Osteoblast (primary cell): Measurements from ENCODE around the gene PIK3IP1. TPM values are rescaled to one million over a fixed set of nuclear protein-coding genes. Genes with fewer than 3 reads are reported as not detected.

Experiments used
- DNase-seq: peaks from one replicate; pipeline ENCODE4 v3.0.0; 2011; ENCODE audit warnings: low spot score, mixed read lengths; ENCODE audit not compliant: insufficient read length; ENCODE audit errors: missing footprints
- H2AFZ ChIP-seq: 2 replicates; pipeline ENCODE4 v1.6.0; 2011; ENCODE audit warnings: mild to moderate bottlenecking, low read length
- H3K27ac ChIP-seq: 2 replicates; pipeline ENCODE4 v1.5.1; 2011; ENCODE audit warnings: mild to moderate bottlenecking, low read depth, low read length, moderate library complexity
- H3K27me3 ChIP-seq: 2 replicates; pipeline ENCODE4 v1.6.0; 2012; ENCODE audit warnings: mild to moderate bottlenecking, control low read depth, inconsistent platforms, low read length, moderate library complexity; ENCODE audit not compliant: insufficient read depth
- H3K36me3 ChIP-seq: 2 replicates; pipeline ENCODE4 v1.5.1; 2011; ENCODE audit warnings: mild to moderate bottlenecking, low read length, control low read depth, moderate library complexity; ENCODE audit not compliant: insufficient read depth
- H3K4me1 ChIP-seq: 2 replicates; pipeline ENCODE4 v1.5.1; 2011; ENCODE audit warnings: mild to moderate bottlenecking, low read length, control low read depth, moderate library complexity; ENCODE audit not compliant: insufficient read depth
- H3K4me2 ChIP-seq: 2 replicates; pipeline ENCODE4 v1.6.0; 2011; ENCODE audit warnings: mild to moderate bottlenecking, low read length; ENCODE audit not compliant: insufficient read depth
- H3K4me3 ChIP-seq: fragments of 200-600 bp; sonication (generic); 3 replicates; pipeline ENCODE4 v1.5.1; 2012; ENCODE audit warnings: mild to moderate bottlenecking, low read length, inconsistent platforms; ENCODE audit not compliant: insufficient read depth
- H3K79me2 ChIP-seq: 2 replicates; pipeline ENCODE4 v1.6.0; 2012; ENCODE audit warnings: mild to moderate bottlenecking, low read length, control low read depth, inconsistent platforms; ENCODE audit not compliant: insufficient read depth
- H3K9me3 ChIP-seq: 2 replicates; pipeline ENCODE4 v1.5.1; 2011; ENCODE audit warnings: low read depth, low read length, control low read depth
- H4K20me1 ChIP-seq: 2 replicates; pipeline ENCODE4 v1.6.0; 2012; ENCODE audit warnings: mild to moderate bottlenecking, low read length, control low read depth; ENCODE audit not compliant: insufficient read depth
- CTCF ChIP-seq: IDR thresholded peaks from 2 replicates; pipeline ENCODE4 v1.5.1; 2011; ENCODE audit warnings: mild to moderate bottlenecking, low read depth, low read length, moderate library complexity; ENCODE audit errors: extremely low read depth
- total RNA-seq: library from RNA; depleted of rRNA; stranded (reverse); fragments of >200 nt; gene quantifications from 2 replicates; pipeline ENCODE4 v1.2.3, GENCODE V29; 2012

The PIK3IP1 gene
- total RNA-seq, 1 donor, result 31.5 TPM

GRCh38 chr22:31290494-31291471 lies 1.5 kb downstream of the PIK3IP1 start:
- Histone ChIP-seq H3K9me3 (no peaks in the 10 kb centered on the region), H3K79me2 (no peaks in the 10 kb centered on the region), H2AFZ (peak overlapping the region; percentile 96), H4K20me1 (no peaks in the 10 kb centered on the region), H3K4me1 (peaks cover 22% of the 10 kb centered on the region), H3K27ac (peak overlapping the region; percentile 70), H3K27me3 (no peaks in the 10 kb centered on the region), H3K4me2 (peak overlapping the region; percentile 100), H3K4me3 (peak overlapping the region; percentile 77), H3K36me3 (peaks cover 7% of the 10 kb centered on the region)
- no peak for TF ChIP-seq CTCF
- peak; percentile 99 for DNase-seq

GRCh38 chr22:31289344-31289743 lies 2.9 kb downstream of the PIK3IP1 start:
- no peak overlapping the region for H3K27ac ChIP-seq
- no peak overlapping the region for H2AFZ ChIP-seq
- no peaks in the 10 kb centered on the region for H4K20me1 ChIP-seq
- no peak for DNase-seq
- peaks cover 19% of the 10 kb centered on the region for H3K4me1 ChIP-seq
- H3K4me3 ChIP-seq, result no peak overlapping the region
- TF ChIP-seq CTCF, result no peak
- no peak overlapping the region for H3K4me2 ChIP-seq
- no peaks in the 10 kb centered on the region for H3K9me3 ChIP-seq
- no peaks in the 10 kb centered on the region for H3K79me2 ChIP-seq
- H3K27me3 ChIP-seq, result no peaks in the 10 kb centered on the region
- peaks cover 7% of the 10 kb centered on the region for H3K36me3 ChIP-seq

- no peaks in the 10 kb centered on the region for H4K20me1 ChIP-seq
- no peaks in the 10 kb centered on the region for H3K9me3 ChIP-seq
- TF ChIP-seq CTCF, result no peak
- no peak overlapping the region for H2AFZ ChIP-seq
- H3K27ac ChIP-seq, result no peak overlapping the region
- H3K27me3 ChIP-seq, result no peaks in the 10 kb centered on the region
- no peaks in the 10 kb centered on the region for H3K79me2 ChIP-seq
- no peak for DNase-seq
- H3K4me2 ChIP-seq, result no peak overlapping the region
- peaks cover 19% of the 10 kb centered on the region for H3K4me1 ChIP-seq
- H3K4me3 ChIP-seq, result no peak overlapping the region
- peaks cover 7% of the 10 kb centered on the region for H3K36me3 ChIP-seq
Measured at GRCh38 chr22:31288496-31289240, 3.6 kb downstream of the PIK3IP1 start.
